Activated CD4-positive, alpha-beta T cell treated with anti-CD3 and anti-CD28 coated beads for 1 hour (primary cell): ENCODE data around the gene MAMLD1.

ENCODE experiments used
- DNase-seq: peaks from one replicate; pipeline ENCODE4 v3.0.0-alpha.2; 2020

The MAMLD1 gene

GRCh38 chrX:150409486-150409885 lies 46.4 kb downstream of the MAMLD1 start:
- no peak for DNase-seq

- DNase-seq: no peak
Measured at GRCh38 chrX:150409964-150410363, 46.8 kb downstream of the MAMLD1 start.

DNA sequence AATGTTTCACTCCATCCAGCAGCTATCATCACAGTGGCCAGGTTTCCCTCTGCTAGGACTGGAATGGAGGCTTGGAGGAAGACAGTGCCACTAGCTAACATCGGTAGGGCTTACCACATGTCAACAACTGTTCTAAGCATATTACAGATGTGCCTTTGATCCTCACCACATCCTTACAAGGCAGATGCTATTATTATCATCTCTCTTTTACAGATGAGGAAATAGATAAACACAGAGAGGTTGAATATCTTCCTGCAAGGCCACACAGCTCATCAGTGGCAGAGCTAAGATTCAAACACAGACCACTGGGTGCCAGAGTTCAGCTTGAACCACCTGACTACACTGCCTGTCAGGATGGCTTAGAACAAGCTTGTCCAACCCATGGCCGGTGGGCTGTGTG lies 47.4 kb downstream of the MAMLD1 start:
- DNase-seq: no peak

GRCh38 chrX:150411656-150412055 lies 48.5 kb downstream of the MAMLD1 start:
- DNase-seq: no peak

DNA sequence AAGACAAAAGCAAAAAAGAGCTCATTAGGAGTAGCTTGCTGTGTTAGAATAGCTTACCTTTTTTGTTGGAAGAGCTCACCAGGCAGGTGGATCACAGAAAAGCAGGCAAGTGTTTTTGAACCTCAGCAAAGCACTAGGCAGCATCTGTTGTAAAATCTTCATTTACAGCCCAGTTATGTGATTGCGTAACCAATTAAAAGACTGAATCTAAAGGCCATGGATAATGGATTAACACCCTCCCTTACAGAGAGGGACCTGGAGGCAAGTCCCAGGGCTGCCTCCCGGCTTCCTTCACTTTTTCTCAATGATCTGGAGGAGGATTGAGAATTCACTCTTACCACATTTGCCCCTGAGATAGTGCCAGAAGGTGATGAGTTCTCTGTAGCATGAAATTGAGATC lies 51.1 kb downstream of the MAMLD1 start:
- DNase-seq: no peak

DNA sequence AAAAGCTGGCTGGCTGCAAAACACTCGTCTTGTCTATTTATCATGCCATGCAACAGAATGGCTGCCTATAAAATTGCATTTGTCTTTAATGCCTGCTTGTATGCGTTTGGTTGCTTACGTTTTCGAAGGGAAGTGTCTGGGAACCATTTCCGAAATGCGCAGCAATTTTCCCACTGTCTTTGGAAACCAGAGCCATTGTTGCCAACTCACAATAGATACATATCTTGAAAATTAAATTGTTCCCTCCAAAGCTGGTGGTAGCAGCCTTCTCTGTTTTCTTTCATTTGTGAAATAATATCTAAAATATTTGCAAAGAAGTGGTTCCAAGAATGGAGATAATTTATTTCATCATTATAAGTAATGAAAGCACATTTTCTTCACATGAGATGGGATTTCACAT lies 53.4 kb downstream of the MAMLD1 start:
- no peak for DNase-seq

- no peak for DNase-seq
Measured at GRCh38 chrX:150421816-150422215, 58.7 kb downstream of the MAMLD1 start.

GRCh38 chrX:150429594-150429993 lies 66.5 kb downstream of the MAMLD1 start:
- no peak for DNase-seq

DNA sequence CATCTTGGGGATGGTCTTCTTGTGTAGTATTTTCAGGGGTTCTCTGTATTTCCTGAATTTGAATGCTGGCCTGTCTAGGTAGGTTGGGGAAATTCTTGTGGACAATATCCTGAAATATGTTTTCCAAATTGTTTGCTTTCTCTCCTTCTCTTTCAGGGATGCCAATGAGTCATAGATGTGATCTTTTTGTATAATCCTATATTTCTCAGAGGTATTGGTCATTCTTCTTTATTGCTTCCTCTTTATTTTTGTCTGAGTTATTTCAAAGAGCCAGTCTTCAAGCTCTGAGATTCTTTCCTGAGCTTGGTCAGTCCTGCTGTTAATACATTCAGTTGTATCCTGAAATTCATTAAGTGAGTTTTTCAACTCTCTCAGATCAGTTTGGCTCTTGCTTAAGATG lies 73.1 kb downstream of the MAMLD1 start:
- no peak for DNase-seq

DNA sequence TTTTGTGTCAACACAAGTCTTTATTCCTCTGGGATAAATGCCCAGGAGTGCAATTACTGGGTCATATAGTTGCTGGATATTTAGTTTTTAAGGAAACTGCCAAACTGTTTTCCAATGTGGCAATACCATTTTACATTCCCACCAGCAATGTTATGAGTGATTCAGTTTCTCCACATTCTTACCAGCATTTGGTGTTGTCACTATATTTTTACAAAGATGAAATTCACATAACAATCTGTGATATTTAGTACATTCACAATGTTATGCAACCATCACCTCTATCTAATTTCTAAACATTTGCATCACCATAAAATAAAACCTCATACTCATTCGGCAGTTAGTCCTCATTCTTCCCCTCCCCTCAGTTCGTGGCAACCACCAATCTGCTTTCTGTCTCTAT lies 75.0 kb downstream of the MAMLD1 start:
- no peak for DNase-seq

GRCh38 chrX:150446151-150446550 lies 83.0 kb downstream of the MAMLD1 start:
- DNase-seq: no peak

DNA sequence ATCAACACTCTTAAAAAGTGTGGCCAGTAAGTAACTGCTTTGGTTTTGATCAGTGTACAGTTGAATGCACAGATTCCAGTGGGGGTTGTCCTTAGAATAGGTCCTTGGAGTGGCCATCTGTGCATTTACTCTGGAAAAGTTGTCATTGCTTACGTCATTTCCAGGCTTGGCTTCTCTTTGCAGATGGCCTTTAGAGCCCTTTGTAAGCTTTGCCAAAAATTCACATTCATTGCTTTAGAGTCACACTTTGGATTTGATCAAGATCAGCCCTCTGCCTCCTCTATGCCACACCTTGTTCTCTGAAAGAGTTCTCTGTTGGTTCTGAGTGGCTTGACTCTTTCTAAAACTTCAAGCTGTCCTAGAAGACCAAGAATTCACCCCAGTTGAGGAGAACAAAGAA lies 83.9 kb downstream of the MAMLD1 start:
- no peak for DNase-seq

- no peak for DNase-seq
Measured at GRCh38 chrX:150449313-150449712, 86.2 kb downstream of the MAMLD1 start.

DNA sequence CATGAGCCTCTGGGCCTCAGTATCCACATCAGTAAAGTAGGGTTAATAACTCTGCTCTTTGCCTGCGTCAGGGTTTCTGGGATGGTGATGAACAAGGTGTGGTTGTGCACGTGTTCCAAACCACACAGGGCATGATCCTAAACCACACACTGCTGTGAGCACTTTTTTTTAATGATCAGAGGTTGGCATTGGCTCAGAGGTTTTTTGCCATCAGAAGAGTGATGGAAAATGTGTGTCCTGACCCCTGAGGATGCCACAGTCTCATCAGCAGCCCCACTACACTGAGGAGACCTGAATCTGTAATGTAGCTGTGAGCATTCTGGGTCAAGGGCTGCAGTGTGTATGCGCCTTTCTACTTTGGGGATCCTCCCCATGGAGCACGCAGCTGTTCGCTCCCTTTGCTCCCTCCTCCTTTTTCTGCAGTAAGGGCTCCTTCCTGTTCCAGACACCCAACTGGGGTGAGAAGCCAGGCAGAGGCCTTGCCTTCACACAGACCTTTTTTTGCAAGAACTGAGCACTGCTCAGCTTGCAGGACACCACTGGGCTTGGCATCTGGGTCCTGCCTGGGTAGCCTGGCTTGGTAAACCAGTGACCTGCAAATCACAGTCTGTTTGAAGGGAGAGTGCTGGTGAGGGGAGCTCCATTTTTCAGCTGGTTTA lies 87.5 kb downstream of the MAMLD1 start:
- DNase-seq: no peak

DNA sequence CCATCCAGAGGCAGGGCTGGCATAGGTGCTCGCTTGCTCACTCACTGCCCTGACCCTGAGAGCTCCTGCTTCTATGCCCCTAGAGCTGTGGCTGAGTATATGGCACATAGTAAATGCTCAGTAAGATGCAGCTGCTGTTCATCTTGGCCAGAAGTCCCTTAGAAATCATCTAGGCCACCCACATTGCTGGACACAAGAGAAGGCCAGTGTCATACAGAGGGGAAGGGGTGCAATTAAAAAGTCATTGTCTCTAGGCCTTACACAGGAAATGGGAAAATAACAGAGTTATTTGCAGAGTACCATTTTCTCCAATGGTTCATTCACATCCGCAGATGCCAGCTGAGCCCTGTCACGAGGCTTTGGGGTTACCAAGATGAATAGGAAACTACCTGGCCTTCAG lies 88.8 kb downstream of the MAMLD1 start:
- DNase-seq: no peak

GRCh38 chrX:150454083-150454482 lies 91.0 kb downstream of the MAMLD1 start:
- DNase-seq: no peak

- no peak for DNase-seq
Measured at GRCh38 chrX:150454508-150455214, 91.5 kb downstream of the MAMLD1 start.

GRCh38 chrX:150455215-150455608 lies 92.1 kb downstream of the MAMLD1 start:
- DNase-seq: no peak

GRCh38 chrX:150456466-150456865 lies 93.3 kb downstream of the MAMLD1 start:
- DNase-seq: no peak

- no peak for DNase-seq
Measured at GRCh38 chrX:150456941-150457340, 93.8 kb downstream of the MAMLD1 start.

DNA sequence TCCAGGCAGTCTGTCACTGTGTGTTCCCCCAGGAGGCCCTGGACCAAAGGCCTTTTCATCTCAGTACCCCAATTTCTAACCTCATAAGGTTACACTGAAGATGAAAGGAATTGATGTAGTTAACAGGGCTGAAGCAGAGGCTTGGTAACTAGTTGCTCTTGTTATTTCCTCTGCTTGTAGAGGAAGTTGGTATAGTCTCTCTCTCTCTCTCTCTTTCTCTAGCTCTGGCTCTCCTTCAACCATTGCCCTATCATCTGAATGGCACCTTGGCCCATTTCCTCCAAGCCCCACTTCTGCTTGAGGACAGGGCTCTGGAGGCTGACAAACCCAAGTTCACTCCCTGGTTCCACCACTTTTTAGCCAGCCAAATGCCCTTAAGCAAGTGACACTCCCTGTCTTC lies 96.1 kb downstream of the MAMLD1 start:
- no peak for DNase-seq

DNA sequence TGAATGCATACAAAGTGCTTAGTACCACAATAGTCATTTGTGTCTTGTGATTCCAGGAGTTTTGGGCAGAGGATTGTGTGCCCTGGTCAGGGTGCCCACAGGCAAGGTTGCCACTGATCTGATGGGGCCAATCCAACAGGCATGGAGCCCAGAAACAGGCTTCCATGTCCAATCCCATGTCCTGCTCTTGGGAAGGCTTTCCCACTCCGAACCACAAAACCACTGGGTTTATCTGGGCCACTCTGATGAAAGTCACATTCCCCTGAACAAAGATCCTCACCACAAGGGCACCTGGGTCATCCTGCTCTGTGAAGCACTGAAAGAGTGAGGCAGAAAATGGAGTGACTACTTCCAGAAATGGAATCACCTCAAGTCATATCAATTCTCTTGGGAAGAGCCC lies 96.9 kb downstream of the MAMLD1 start:
- no peak for DNase-seq

GRCh38 chrX:150460781-150461180 lies 97.7 kb downstream of the MAMLD1 start:
- DNase-seq: no peak

DNA sequence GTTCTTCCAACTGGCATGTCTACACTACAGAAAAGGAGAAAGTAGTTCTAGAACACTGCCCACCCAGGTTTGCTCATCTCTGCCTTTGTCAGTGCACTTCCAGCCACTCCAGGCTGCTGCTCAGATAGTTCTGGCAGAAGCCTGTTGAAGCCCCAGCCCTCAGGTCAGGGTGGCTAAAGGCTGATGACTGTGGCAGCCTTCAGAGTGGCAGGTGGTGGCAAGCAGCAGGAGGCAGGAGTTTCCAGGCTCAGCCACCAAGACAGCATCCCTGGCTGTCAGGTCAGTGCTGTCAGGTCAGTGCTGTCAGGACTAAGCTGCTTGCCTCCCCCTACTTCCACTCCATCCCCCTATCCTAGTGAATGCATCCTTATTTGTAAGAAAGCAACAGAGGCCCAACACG lies 100.4 kb downstream of the MAMLD1 start:
- no peak for DNase-seq

DNA sequence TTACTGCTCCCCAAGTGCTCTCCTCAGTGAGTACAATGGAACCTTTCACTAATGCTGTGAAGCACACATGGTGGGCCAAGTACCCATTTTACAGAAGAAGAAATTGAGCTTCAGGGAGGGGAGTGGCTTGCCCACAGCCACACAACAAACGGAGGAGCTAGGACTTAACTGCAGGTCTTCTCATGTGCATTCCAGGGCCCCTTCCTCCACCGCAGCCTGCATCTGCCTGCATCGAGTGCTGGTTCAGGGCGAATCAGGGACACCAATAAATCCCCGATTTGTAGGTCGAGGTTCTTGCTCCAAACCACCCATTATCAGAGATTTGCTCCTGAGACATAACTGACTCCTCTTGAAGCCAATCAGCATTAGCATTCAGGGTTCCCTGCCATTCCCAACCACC lies 100.9 kb downstream of the MAMLD1 start:
- no peak for DNase-seq
